HG03558 (cell line): ENCODE measurements around the gene JARID2.

Source experiments
- ATAC-seq: cut with Tn5 transposase; IDR thresholded peaks from one replicate; pipeline ENCODE4 v1.9.1; 2021; ENCODE audit warnings: moderate number of reproducible peaks; ENCODE audit not compliant: unreplicated experiment; ENCODE audit errors: extremely low read depth

The JARID2 gene

DNA sequence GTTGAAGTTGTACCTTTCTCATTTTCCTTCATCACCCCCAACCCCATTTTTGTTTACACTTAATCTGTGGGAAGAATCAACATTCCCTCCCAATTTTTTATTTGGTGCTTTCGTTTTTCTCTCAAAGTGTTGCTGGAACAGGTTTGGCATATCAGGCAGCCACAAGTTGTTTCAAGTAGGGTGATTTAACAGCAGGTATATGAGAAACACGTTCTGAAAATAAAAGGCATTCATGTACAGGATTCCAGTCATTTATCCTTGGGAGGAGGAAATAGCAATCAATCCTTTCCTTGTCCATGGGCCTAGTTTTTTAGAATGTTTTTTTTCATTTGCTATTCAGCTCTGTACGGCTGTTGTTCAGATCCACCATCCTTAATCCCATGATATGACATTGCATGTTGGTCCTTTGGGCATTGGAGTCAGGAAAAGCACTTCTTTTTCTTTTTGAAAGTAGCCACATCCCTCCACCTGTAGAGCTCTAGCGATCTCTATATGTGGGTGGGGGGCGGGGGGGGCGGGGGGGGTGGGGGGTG is 120.2 kb downstream of the JARID2 start:
- no peak for ATAC-seq

- ATAC-seq: no peak
Measured at GRCh38 chr6:15366879-15367278, 121.0 kb downstream of the JARID2 start.

- no peak for ATAC-seq
Measured at GRCh38 chr6:15368186-15368585, 122.3 kb downstream of the JARID2 start.

- no peak for ATAC-seq
Measured at GRCh38 chr6:15368873-15369272, 123.0 kb downstream of the JARID2 start.

- ATAC-seq: no peak
Measured at GRCh38 chr6:15369838-15370237, 124.0 kb downstream of the JARID2 start.

- ATAC-seq: no peak
Measured at GRCh38 chr6:15370733-15371671, 125.1 kb downstream of the JARID2 start.

GRCh38 chr6:15372932-15373331 is 127.1 kb downstream of the JARID2 start:
- ATAC-seq: no peak

GRCh38 chr6:15374119-15374518 is 128.2 kb downstream of the JARID2 start:
- no peak for ATAC-seq

DNA sequence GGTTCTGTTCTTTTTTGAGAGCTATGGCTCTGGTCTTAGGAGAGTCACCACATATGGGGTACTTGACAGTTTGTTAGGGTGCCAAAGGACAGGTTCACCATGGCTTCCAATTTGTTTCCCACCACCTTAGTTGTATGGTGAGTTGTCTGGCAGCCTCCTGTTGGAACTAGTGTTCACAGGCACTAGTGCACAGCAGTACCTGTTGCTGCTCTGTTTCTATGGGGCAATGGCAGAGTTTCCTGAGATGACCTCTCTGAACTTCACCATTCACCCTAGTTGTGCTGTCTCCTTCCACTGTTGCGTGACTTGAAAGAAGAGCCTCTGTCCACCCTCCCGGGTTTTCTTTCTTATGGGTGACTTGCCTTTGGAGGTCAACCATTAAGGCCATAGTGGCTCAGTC is 129.1 kb downstream of the JARID2 start:
- ATAC-seq: no peak

- no peak for ATAC-seq
Measured at GRCh38 chr6:15375638-15376290, 129.9 kb downstream of the JARID2 start.

DNA sequence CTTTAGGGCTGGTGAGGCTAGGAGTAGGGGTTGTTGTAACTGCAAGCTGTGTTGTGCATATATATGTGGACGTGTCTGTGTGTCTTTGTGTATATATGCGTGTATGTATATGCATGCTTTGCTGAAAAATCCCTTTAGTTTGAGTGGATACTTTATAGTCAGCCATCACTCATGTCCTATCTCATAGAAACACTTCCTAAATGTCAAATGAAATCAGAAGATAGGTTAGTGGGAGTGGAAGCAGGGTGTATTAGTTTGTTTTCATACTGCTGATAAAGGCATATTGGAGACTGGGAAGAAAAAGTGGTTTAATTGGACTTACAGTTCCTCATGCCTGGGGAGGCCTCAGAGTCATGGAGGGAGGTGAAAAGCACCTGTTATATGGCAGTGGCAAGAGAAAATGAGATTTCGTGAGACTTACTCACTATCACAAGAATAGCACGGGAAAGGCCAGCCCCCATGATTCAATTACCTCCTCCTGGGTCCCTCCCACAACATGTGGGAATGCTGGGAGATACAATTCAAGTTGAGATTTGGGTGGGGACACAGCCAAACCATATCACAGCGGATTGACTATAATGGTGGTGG is 131.1 kb downstream of the JARID2 start:
- ATAC-seq: no peak

- no peak for ATAC-seq
Measured at GRCh38 chr6:15378272-15378671, 132.4 kb downstream of the JARID2 start.

DNA sequence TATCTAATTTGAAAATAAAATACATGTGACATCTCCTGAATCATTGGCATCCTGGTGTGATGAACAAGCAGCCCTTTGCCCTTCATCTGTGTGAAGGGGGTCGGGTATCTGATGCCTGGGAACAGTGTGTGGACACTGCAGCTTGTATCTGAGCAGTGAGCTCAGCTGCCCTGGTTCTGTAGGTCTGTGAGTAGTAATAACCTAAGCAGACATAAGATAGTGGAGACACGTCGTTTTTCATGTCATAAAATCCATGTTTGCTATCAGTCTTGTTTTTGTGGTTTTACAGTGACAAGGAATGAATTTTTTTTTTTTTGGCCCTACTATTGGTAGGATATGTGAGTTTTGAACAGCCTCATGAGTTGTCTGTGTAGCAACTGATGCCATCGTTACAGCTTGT is 133.0 kb downstream of the JARID2 start:
- no peak for ATAC-seq

GRCh38 chr6:15380351-15380750 is 134.5 kb downstream of the JARID2 start:
- no peak for ATAC-seq

- ATAC-seq: no peak
Measured at GRCh38 chr6:15382089-15382488, 136.2 kb downstream of the JARID2 start.

DNA sequence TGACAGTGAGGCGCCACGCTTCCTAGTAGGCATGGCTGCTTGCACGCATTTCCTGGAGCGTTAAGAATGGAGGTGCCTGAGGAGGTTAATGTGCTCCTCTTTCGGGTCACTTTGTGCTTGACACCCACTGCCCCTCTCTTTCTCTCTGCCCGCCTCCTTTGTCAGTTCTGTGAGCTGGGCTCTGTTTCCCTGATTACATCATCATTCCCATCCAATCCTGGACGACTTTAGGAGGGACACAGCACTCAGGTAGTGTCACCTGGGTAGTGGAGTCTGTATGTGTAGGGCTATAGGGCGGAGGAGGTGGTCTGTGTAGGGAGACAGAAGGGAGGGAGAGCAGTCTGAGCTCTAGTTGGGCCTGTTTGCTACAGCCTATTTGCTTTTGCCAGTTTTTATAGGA is 136.8 kb downstream of the JARID2 start:
- ATAC-seq: no peak

DNA sequence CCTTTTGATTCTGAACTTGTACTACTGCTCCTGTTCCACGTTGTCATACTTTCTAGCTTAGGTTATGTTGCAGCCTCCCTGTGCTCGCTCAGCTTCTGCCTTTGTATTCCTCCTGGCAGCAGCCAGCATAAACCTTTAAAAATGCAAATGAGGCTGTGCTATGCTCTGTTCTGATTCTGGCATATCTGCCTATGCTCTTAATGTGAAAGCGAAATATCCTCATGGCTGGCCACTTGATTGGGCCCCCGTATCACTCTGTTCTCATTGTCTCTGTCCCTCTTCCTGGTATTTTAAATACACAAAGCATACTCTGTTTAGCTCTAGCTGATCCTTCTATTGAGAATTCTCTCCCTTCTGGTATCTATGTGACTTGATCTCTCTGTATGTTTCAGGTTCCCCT is 139.0 kb downstream of the JARID2 start:
- ATAC-seq: no peak

GRCh38 chr6:15385521-15385920 is 139.7 kb downstream of the JARID2 start:
- no peak for ATAC-seq

DNA sequence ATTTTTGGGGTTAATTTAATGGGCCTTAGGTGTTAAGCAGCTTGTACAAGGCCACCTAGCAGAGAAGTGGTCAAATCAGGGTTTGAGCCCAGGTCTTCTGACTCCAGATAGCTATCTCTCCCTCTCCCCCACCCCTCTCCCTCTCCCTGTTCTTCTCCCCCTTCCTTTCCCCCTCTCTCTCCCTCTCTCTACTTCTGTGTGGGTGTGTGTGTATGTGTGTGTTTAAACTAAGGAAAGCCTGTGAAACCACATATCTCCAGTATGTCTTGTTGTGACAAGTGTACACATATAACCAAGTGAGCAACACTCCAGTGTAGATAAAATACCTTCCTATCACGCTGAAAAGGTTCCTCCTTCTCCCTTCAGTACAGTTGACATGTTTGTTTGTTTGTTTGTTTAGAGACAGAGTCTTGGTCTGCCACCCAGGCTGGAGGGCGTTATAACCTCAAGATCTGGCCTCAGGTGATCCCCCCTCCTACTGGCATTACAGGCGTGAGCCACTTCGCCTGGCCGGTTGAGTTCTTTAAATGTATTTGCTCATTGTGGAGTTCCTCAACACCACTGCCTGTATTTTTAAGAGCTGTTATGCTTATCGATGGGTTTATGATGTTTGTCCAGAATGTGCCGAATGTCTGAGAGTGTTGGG is 140.4 kb downstream of the JARID2 start:
- no peak for ATAC-seq

DNA sequence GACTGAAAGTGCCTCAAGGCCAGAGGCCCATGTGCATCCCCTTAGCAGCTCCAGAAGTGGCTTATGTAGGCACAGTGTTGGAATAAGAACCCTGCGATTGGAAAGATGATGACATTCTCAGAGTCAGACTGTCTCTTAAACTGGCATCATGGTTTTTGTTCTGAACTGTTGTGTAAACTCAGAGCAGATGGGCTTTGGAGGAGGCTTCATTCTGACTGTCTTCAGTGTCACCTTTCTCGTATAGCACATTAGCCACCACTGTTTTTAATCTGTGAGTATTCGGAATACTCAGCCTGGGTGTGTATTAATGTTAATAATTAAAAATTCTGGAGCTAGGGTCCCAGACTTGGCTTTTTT is 140.9 kb downstream of the JARID2 start:
- ATAC-seq: no peak

- no peak for ATAC-seq
Measured at GRCh38 chr6:15387118-15387517, 141.2 kb downstream of the JARID2 start.
